NCI-H460 (cell line): ENCODE data around the gene ZNHIT1. TPM values are rescaled to one million over a fixed set of nuclear protein-coding genes. Genes with fewer than 3 reads are reported as not detected.
A peak's percentile ranks its signal among the peaks of the same experiment; 100 is the strongest.
"Not testable (repeated sequence)": the region's sequence is repeated elsewhere in the genome, so short reads cannot be mapped to it uniquely, and the experiment has no call there.

Experiments used
- DNase-seq: peaks from one replicate; pipeline ENCODE4 v3.0.0-alpha.2; 2016; ENCODE audit warnings: low read depth; ENCODE audit errors: extremely low read depth
- total RNA-seq: library from RNA; depleted of rRNA; stranded (reverse); fragments of >200 nt; shearing (Covaris generic); gene quantifications from 2 replicates; pipeline ENCODE4 v1.2.3, GENCODE V29; 2014

Gene ZNHIT1
- total RNA-seq, 1 experiment from 2014 or later = 66.9 TPM

GRCh38 chr7:101239191-101239950 is 21.4 kb downstream of the ZNHIT1 start:
- no peak for DNase-seq

- no peak for DNase-seq
These were observed 21.9 kb downstream of the ZNHIT1 start for GRCh38 chr7:101239951-101240220.

GRCh38 chr7:101240226-101241014 is 22.5 kb downstream of the ZNHIT1 start:
- DNase-seq = no peak

GRCh38 chr7:101241015-101241363 is 23.0 kb downstream of the ZNHIT1 start:
- no peak for DNase-seq

GRCh38 chr7:101241443-101242349 is 23.7 kb downstream of the ZNHIT1 start:
- no peak for DNase-seq

- no peak for DNase-seq
These were observed 25.8 kb downstream of the ZNHIT1 start for GRCh38 chr7:101243646-101244374.

- peak; percentile 89 for DNase-seq
These were observed 26.6 kb downstream of the ZNHIT1 start, which contains the start of gene FIS1 for GRCh38 chr7:101244375-101245146. TSS of gene FIS1 (minus strand) at chr7:101245081. CDS start at chr7:101245004, 77 bp downstream.

- DNase-seq = no peak
These were observed 27.2 kb downstream of the ZNHIT1 start for GRCh38 chr7:101245147-101245668.

- DNase-seq = no peak
These were observed 30.3 kb downstream of the ZNHIT1 start for GRCh38 chr7:101248276-101248675.

GRCh38 chr7:101250324-101250723 is 32.4 kb downstream of the ZNHIT1 start:
- no peak for DNase-seq

- DNase-seq = peak; percentile 98
These were observed 34.1 kb downstream of the ZNHIT1 start for GRCh38 chr7:101251871-101252659.

GRCh38 chr7:101253199-101253598 is 35.2 kb downstream of the ZNHIT1 start:
- DNase-seq = not testable (repeated sequence)

- DNase-seq = no peak
These were observed 37.8 kb downstream of the ZNHIT1 start for GRCh38 chr7:101255796-101256195.

GRCh38 chr7:101258243-101258731 is 40.3 kb downstream of the ZNHIT1 start:
- DNase-seq = no peak

GRCh38 chr7:101264102-101264706 is 46.2 kb downstream of the ZNHIT1 start:
- DNase-seq = not testable (repeated sequence)

- no peak for DNase-seq
These were observed 47.9 kb downstream of the ZNHIT1 start for GRCh38 chr7:101265622-101266516.

- DNase-seq = no peak
These were observed 51.7 kb downstream of the ZNHIT1 start for GRCh38 chr7:101269664-101270063.
